ENCODE results near the gene TNFRSF4.

Gene TNFRSF4

GRCh38 chr1:1166642-1167397 is 47.1 kb downstream of the TNFRSF4 start:
- H3K36me3 ChIP-seq (ENCODE audit: control insufficient read depth, insufficient read depth, low read length, severe bottlenecking): no peaks in the 10 kb centered on the region
- no peak overlapping the region for H3K4me3 ChIP-seq (ENCODE audit: low read length)
- peaks cover 48% of the 10 kb centered on the region for H3K27me3 ChIP-seq (replicated peaks; ENCODE audit: control insufficient read depth, insufficient read depth, low read length)
- no peaks in the 10 kb centered on the region for H3K4me1 ChIP-seq (ENCODE audit: control insufficient read depth, insufficient read depth, low read length)
- no peak for DNase-seq (ENCODE audit: low read depth)
- no peak overlapping the region for H3K9ac ChIP-seq (ENCODE audit: low read length)
- no peaks in the 10 kb centered on the region for H3K9me3 ChIP-seq (ENCODE audit: control insufficient read depth, low read length)

GRCh38 chr1:1165900-1166421 is 48.0 kb downstream of the TNFRSF4 start:
- H3K9ac ChIP-seq (ENCODE audit: low read length): no peak overlapping the region
- no peak for DNase-seq (ENCODE audit: low read depth)
- no peaks in the 10 kb centered on the region for H3K36me3 ChIP-seq (ENCODE audit: control insufficient read depth, insufficient read depth, low read length, severe bottlenecking)
- no peaks in the 10 kb centered on the region for H3K9me3 ChIP-seq (ENCODE audit: control insufficient read depth, low read length)
- peaks cover 43% of the 10 kb centered on the region for H3K27me3 ChIP-seq (replicated peaks; ENCODE audit: control insufficient read depth, insufficient read depth, low read length)
- H3K4me1 ChIP-seq (ENCODE audit: control insufficient read depth, insufficient read depth, low read length): no peaks in the 10 kb centered on the region
- H3K4me3 ChIP-seq (ENCODE audit: low read length): no peak overlapping the region

GRCh38 chr1:1165485-1165884 is 48.5 kb downstream of the TNFRSF4 start:
- no peaks in the 10 kb centered on the region for H3K9me3 ChIP-seq (ENCODE audit: control insufficient read depth, low read length)
- H3K4me3 ChIP-seq (ENCODE audit: low read length): no peak overlapping the region
- peaks cover 39% of the 10 kb centered on the region for H3K27me3 ChIP-seq (replicated peaks; ENCODE audit: control insufficient read depth, insufficient read depth, low read length)
- no peak overlapping the region for H3K9ac ChIP-seq (ENCODE audit: low read length)
- DNase-seq (ENCODE audit: low read depth): no peak
- no peaks in the 10 kb centered on the region for H3K36me3 ChIP-seq (ENCODE audit: control insufficient read depth, insufficient read depth, low read length, severe bottlenecking)
- H3K4me1 ChIP-seq (ENCODE audit: control insufficient read depth, insufficient read depth, low read length): no peaks in the 10 kb centered on the region

GRCh38 chr1:1164701-1165451 is 49.1 kb downstream of the TNFRSF4 start:
- Histone ChIP-seq H3K27me3 (replicated peaks; ENCODE audit: control insufficient read depth, insufficient read depth, low read length) (peaks cover 32% of the 10 kb centered on the region), H3K4me3 (ENCODE audit: low read length) (no peak overlapping the region), H3K4me1 (ENCODE audit: control insufficient read depth, insufficient read depth, low read length) (no peaks in the 10 kb centered on the region), H3K9me3 (ENCODE audit: control insufficient read depth, low read length) (no peaks in the 10 kb centered on the region), H3K36me3 (ENCODE audit: control insufficient read depth, insufficient read depth, low read length, severe bottlenecking) (no peaks in the 10 kb centered on the region), H3K9ac (ENCODE audit: low read length) (no peak overlapping the region)
- no peak for DNase-seq (ENCODE audit: low read depth)

- Histone ChIP-seq H3K9me3 (ENCODE audit: control insufficient read depth, low read length) (no peaks in the 10 kb centered on the region), H3K9ac (ENCODE audit: low read length) (no peak overlapping the region), H3K36me3 (ENCODE audit: control insufficient read depth, insufficient read depth, low read length, severe bottlenecking) (no peaks in the 10 kb centered on the region), H3K4me3 (ENCODE audit: low read length) (no peak overlapping the region), H3K4me1 (ENCODE audit: control insufficient read depth, insufficient read depth, low read length) (no peaks in the 10 kb centered on the region), H3K27me3 (replicated peaks; ENCODE audit: control insufficient read depth, insufficient read depth, low read length) (peaks cover 28% of the 10 kb centered on the region)
- DNase-seq (ENCODE audit: low read depth): no peak
These were observed 49.6 kb downstream of the TNFRSF4 start for GRCh38 chr1:1164361-1164700.

- H3K9me3 ChIP-seq (ENCODE audit: control insufficient read depth, low read length): no peaks in the 10 kb centered on the region
- H3K4me1 ChIP-seq (ENCODE audit: control insufficient read depth, insufficient read depth, low read length): no peaks in the 10 kb centered on the region
- H3K36me3 ChIP-seq (ENCODE audit: control insufficient read depth, insufficient read depth, low read length, severe bottlenecking): no peaks in the 10 kb centered on the region
- DNase-seq (ENCODE audit: low read depth): no peak
- H3K4me3 ChIP-seq (ENCODE audit: low read length): no peak overlapping the region
- H3K27me3 ChIP-seq (replicated peaks; ENCODE audit: control insufficient read depth, insufficient read depth, low read length): peaks cover 22% of the 10 kb centered on the region
- H3K9ac ChIP-seq (ENCODE audit: low read length): no peak overlapping the region
These were observed 50.3 kb downstream of the TNFRSF4 start for GRCh38 chr1:1163538-1164070.

- no peaks in the 10 kb centered on the region for H3K36me3 ChIP-seq (ENCODE audit: control insufficient read depth, insufficient read depth, low read length, severe bottlenecking)
- H3K4me1 ChIP-seq (ENCODE audit: control insufficient read depth, insufficient read depth, low read length): peaks cover 3% of the 10 kb centered on the region
- no peak overlapping the region for H3K4me3 ChIP-seq (ENCODE audit: low read length)
- no peak for DNase-seq (ENCODE audit: low read depth)
- peaks cover 16% of the 10 kb centered on the region for H3K27me3 ChIP-seq (replicated peaks; ENCODE audit: control insufficient read depth, insufficient read depth, low read length)
- H3K9me3 ChIP-seq (ENCODE audit: control insufficient read depth, low read length): no peaks in the 10 kb centered on the region
- no peak overlapping the region for H3K9ac ChIP-seq (ENCODE audit: low read length)
These were observed 51.1 kb downstream of the TNFRSF4 start for GRCh38 chr1:1162597-1163537.

GRCh38 chr1:1161683-1162079 is 52.3 kb downstream of the TNFRSF4 start:
- H3K27me3 ChIP-seq (replicated peaks; ENCODE audit: control insufficient read depth, insufficient read depth, low read length): peaks cover 16% of the 10 kb centered on the region
- no peak for DNase-seq (ENCODE audit: low read depth)
- no peaks in the 10 kb centered on the region for H3K9me3 ChIP-seq (ENCODE audit: control insufficient read depth, low read length)
- H3K36me3 ChIP-seq (ENCODE audit: control insufficient read depth, insufficient read depth, low read length, severe bottlenecking): no peaks in the 10 kb centered on the region
- H3K4me3 ChIP-seq (ENCODE audit: low read length): no peak overlapping the region
- H3K4me1 ChIP-seq (ENCODE audit: control insufficient read depth, insufficient read depth, low read length): peaks cover 6% of the 10 kb centered on the region
- no peak overlapping the region for H3K9ac ChIP-seq (ENCODE audit: low read length)

All from adipocyte (in vitro differentiated cells).